NCI-H748 (cell line): Measurements from ENCODE around the gene RPL27A.
A peak's percentile ranks its signal among the peaks of the same experiment; 100 is the strongest.

Source experiments
- DNase-seq: peaks from one replicate; lab custom pipeline; 2025; ENCODE audit not compliant: unreplicated experiment; lab: John Stamatoyannopoulos, UW

RPL27A gene

DNA sequence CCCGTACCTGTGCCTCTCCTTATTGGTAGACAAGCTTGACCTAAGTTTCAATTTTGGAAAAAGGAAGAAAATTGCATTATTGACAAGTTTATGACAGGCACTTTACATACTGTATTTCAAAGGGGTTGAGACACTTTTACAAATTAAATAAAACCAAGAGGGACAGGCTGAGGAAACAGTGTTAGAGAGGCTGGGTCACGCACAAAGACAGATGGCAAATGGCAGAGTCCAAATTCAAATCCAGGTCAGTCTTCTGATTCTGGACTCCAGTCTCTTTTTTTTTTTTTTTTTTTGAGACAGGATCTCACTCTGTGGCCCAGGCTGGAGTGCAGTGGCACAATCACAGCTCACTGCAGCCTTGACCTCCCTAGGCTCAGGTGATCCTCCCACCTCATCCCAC, 10.2 kb upstream of the RPL27A start:
- no peak for DNase-seq

DNA sequence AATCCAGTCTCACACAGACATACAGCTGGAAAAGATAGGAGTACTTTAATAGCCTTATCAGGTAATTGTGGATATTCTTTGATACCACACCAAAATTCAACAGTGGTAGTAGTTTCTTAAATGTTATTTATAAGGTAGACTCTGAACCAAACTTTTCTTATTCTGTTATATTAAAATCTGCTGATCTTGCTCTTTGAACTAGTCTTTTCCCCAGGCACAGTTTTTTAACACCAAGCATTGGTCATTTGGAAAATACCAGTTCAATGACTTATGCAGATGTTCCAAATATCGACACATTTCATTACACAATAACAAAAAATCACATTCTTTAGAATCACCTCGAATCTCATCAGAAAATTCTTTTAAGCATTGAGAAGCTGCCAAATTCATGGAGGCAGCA, 7.7 kb upstream of the RPL27A start:
- DNase-seq: no peak

DNA sequence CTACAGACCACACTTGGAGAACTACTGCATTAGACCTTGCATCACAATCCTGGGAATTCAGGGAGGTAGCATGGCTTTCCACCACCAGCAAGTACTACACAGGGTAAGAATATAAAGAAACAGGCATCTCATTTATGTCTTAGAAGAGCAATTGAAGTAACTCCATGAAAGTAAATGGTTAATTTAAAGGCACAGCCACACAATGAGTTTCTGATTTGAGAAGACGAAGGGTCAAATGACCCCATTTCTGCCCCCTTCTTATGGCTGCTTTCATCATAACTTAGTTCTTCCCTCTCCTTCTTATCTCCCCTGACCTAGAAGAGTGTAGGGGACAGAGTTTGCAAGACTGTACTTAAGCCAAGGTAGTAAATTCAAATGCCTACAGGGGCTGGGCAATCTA, 6.1 kb upstream of the RPL27A start:
- no peak for DNase-seq

DNA sequence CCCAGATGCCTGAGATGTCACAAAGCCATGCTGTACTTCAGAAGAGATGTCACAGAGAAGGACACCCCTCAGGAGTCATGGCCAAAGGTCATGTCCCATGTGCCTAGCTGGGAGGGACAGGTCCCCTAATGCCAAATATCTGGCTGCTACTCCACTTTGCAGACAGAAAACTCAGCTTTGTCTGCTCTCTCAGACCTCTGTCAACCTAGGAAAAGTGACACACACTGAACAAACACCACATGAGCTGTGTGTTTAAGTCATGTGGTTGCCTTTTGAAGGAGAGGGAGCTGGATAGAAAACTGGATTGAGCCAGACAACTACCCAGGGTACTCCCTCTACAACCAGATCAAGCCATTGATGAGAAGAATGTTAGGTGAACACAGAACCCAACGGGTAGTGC, 3.6 kb upstream of the RPL27A start:
- DNase-seq: no peak

DNA sequence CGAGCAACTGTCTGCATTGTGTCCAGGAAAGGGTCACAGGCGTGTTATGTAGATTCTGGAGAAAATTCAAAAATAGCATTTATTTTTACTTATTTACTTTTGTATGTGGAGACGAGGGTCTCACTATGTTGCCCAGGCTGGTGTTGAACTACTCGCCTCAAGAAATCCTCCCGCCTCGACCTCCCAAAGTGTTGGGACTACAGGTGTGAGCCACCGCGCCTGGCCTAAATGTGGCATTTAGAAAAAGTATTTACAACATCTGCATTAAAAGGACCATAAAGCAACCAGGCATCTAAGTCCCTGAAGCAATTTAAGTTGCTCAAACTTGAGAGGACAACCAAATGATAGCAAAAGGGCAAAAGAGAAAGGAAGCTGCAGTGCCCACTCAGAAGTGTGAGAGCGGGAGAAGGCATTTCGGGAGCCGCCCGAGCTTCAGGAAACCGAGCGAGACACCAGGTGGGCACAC, 722 bp upstream of the RPL27A start:
- DNase-seq: no peak

DNA sequence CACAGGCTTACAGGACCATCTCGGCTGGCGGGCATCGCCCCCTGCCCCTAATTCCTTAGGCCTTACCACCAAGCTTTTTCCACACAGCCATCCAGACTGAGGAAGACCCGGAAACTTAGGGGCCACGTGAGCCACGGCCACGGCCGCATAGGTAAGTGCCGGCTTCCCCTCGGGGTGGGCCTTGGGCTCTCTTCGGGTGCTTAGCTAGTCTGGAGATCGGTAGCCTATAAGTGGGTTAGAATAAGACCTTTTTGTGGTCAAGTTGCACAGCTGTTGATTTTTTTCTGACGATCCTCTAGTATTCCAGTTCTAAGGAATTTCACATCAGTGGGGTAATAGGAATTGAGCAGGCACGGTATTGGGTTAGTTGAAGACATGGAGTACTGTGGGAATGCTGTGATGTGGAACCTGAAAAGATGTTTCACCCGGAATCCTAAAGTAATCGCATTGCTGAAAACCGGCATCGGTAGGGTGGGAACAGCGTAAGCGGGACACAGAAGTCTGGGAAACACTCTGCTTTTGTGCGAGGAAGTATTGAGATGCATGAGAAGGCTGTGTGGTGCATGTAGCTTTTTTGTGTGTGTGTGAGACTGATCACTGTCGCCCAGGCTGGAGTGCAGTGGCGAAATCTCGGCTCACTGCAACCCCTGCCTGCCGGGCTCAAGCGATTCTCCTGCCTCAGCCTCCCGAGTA, 669 bp downstream of the RPL27A start:
- DNase-seq: peak; percentile 55

DNA sequence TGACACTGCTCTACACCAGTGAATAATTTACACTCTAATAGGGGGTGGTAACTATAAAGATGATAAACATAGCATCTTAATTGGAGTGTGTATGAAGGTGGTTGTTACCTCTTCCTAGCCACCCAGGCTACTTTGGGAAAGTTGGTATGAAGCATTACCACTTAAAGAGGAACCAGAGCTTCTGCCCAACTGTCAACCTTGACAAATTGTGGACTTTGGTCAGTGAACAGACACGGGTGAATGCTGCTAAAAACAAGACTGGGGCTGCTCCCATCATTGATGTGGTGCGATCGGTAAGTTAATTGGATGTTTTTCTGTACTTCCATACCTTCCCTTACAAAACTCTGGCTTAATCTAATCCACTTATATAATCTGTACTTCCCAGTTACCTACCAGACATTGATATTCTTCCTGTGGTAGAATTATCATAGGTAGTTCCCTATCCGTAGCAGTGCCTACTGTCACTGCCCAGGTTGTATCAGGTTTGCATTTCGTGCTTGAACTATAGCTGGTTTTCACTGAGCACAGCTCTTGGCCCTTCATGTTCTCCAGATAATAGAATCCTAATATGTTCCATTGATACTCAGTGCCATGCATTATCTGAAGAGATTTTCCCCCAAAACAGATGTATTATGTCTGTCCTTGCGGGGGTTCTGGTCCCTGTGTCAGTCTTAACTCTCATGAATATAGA, 2.2 kb downstream of the RPL27A start:
- no peak for DNase-seq

DNA sequence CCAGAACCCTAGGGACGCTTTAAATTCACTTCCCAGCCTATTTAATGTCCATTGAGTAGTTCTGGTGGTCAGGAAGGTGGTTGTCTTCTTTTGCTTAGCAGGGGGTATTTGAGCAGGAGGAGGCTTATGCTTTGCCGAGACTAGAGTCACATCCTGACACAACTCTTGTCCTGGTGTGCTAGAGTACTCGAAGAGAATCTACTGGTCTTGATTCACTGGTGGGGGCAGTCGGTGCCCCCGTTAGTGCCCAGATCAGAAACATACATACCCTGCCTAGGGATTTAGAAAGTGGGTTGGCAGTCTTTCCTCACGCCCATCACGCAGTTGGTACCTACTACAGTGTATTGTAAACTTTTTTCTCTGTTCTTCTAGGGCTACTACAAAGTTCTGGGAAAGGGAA, 2.7 kb downstream of the RPL27A start:
- no peak for DNase-seq

DNA sequence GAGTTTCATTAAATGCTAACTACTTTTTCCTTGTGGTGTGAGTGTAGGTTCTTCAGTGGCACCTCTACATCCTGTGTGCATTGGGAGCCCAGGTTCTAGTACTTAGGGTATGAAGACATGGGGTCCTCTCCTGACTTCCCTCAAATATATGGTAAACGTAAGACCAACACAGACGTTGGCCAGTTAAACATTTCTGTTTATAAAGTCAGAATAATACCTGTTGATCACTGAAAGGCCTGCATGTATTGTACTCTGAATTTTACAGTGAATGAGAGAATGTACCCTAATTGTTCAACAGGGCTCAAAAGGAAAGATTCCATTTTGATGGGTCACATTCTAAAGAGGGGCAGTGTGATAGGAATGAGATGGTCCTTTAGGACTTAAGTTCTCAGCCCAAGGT, 3.2 kb downstream of the RPL27A start:
- DNase-seq: no peak

DNA sequence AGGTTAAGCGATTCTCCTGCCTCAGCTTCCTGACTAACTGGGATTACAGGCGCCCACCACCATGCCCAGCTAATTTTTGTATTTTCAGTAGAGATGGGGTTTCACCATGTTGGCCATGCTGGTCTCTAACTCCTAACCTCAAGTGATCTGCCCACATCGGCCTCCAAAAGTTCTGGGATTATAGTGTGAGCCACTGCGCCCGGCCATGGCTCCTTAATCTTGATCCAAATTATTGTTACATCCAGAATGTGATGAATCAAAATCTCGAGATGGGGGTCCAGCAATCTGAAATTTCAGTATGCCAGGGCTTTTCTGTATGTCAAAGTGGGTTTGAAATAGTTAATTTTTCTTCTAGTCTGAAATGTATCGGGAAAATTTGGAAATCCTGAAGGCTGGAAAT, 3.7 kb downstream of the RPL27A start:
- no peak for DNase-seq

DNA sequence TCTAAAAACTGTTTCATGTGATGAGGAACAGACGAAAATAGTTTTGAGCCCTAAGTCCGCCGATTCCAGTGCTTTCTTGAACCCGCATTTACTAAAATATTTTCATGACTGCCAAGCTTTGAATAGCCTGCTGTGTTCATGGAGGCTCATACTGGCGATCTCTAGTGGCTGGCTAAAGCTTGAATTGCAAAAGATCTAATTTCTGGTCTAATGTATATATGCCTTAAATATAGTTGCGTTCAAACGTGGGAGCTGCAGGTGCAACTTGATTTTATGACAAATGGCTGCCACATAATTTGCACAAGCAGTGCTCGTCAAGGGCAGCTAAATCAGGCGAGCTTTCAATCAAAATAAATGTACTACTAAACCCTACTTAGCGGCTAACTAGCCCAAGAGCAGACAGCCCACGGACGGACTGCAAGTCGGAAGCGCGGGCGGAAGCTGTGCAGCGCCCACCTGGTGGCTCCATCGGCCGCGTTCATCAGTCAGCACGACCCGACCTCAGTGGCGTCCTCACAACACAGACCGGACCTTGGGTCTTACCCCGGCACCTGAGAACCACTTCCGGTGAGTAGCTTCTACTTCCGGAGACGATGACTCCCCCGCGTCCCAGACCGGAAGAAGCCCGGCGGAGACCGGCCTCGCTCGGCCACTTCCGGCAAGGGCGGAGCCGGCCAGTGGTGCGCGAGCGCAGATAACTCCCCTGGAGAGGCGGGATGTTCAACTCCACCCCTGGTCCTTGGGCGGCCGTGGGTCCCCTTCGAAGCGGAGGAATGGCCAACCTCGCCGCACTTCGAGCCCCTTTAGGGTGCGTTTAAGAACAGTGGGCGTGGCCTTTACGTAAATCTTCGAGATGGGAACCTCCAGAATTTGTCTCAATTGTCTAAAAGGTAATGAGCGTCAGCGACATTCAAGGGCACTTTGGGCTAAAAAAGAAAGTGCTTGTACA, 6.1 kb downstream of the RPL27A start:
- DNase-seq: peak; percentile 99

DNA sequence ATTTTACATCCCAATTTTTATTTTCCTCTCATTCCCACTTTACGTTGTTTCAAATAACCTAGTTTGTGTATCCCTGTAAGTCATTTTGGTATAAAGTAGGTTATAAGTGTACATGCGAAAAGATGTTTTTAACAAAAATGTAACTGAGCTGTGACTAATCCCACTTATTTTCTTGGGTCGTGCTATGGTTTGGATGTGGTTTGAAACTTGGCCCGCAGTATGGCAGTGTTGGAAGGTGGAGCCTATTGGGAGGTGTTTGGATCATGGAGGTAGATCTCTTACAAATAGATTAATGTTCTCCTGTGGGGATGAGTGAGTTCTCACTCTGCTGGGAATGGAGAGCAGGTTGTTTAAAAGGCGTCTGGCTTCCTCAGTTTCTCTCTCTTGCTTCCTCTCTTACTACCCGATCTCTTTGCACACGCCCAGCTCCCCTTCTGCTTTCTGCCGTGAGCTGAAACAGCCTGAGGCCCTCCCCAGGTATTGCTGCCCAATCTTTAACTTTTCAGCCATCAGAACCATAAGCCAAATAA, 7.2 kb downstream of the RPL27A start:
- DNase-seq: no peak

DNA sequence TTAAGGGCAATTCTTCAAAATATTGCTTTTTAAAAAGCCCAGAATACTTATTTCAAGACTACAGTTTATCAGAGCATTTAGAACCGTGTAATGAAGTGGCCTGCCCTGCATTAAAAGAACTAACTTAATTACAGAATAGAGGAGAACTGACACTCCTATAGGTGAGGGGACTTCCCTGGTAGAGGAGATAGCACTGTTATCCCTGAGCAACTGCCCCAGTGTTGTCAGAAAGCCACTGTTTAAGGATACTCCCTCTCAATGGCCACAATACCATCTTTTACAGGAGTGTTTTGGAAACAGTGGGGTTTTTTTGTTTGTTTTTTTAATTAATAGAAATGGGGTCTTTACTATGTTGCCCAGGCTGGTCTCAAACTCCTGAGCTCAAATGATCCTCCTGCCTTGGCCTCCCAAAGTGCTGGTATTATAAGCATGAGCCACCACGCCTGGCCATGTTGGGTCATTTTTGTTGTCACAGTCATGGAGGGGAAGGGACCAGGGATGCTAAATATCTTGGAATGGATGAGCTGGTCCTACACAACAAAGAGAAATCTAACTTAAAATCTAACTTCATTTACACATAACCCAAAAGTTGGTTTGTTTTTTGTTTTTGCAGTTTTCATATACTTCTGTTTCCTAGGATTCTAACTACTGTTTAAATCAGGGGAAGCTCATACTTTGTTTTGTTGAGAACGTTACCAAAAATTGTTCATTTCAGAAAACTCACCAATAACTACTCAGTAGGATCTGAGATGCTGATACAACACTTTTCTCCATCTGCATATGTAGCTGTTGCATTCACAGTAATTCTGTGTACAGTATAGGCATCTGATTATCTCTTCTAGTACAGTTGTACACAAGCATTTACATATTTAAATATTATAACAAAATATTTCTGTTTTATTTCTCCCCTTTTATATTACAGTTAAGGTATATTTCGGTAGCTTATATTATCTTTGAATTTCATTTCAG, 8.1 kb downstream of the RPL27A start:
- no peak for DNase-seq

DNA sequence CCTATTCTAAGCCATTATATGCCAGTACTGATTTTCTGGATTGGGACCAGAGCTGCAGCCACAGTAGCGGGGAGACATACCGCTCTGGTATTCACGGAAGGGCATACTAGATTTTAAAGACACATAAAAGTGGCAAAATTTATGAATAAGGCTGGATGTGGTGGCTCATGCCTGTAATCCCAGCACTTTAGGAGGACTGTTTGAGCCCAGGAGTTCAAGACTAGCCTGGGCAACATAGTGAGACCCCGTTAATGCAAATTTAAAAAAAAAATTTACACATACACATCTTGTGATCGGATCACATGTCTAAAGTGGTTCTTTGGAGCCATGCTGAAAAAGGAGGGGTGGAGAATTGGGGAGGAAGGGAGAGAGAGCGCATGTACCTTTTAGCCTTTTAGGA, 9.0 kb downstream of the RPL27A start:
- DNase-seq: no peak

DNA sequence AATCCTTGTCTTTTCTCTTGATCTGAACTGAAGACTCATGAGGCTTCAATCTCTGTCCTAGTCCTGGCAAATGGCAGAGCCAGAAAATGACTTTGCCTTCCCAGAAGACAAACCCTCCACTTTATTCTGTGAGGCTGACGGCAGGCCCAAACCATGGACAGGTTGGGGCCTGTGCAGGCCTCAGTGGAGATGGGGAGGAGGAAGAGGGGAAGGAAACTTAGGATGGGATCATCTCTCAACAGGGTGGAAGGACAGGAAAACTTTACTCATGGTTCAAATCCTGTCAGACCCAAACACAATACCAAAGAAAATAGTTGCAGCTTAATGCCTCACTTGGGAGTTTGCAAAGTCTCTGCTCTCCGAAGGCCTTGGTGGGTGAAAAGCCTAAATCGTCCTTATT, 9.8 kb downstream of the RPL27A start:
- no peak for DNase-seq

DNA sequence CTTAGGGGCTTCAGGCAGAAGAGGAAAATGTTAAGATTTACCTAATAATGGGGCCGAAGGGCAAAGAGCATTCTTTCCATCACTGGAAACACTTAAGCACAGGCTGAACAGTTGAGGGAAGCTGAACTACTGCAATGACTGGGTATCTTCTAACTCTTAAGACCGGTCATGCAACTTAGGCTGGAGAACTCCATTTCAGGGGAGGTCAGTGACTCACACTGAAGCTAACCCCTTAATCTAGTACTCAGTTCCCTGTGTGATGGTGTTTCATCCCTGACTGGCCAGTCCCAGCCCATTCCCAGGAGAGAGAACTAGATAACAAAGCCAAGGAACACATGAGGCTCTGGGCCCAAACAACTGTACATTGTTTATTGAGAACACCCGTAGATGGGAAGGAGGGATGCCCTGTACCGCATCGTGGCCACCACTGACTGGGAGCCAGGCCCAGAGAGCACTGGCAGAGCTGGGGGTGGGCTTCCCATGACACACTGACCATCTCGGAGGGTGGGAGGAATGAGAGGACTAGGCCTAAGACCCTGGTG, 10.5 kb downstream of the RPL27A start:
- no peak for DNase-seq

DNA sequence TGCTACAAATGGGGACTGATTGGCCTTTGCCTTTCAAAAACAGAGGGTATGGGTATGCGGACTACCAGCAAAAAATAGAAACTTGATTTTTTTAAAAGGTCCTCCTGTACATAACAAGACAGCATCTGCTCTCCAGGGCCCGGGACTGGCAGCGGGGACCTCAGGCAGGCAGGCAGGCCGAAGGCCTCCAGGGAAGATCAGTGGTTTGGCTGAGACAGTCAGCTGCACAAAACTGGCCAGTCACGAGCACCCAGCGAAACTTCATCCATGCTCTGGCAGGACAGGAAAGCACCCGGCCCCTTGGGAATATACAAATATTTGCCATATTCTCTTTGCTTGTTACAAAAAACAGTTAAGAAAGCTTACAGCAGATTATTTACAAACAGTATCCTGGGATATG, 11.0 kb downstream of the RPL27A start:
- no peak for DNase-seq

DNA sequence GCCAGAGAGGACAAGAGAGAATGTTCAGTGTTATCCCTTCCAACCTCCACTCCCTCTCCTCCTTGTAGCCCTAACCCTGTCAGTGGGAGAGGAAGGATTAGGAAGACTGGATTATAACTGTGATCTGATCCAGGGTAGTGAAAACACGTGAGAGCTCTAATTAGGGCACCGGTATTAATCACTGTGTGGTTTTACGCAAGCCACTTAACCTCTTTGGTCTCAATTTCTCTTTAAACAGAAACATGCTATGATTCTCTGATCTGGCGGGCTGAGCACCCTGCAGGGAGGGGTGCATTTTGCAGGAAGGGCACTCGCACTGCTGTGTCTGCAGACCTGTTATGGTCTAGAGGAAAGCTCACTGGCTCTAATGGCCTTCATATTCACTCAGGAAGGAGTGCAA, 11.5 kb downstream of the RPL27A start:
- no peak for DNase-seq

DNA sequence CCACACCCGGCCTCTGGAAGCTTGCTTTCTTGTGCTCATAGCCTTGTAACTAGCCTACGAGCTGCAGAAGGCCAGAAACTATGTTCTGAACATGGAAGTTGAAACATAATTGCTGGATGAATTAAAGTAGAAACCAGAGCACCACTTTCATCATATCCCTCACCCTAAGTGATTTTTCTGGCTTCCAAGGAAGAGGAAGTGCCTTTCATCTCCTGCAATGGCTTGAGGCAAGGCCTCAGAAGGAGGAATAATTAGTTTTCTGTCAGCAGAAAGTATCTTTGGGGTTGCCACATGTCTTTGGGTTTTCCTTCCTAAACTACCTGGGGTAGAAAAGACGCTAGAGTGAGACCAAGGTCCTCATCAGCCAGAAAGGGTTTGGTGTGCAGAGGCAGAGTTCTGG, 14.5 kb downstream of the RPL27A start:
- DNase-seq: no peak

DNA sequence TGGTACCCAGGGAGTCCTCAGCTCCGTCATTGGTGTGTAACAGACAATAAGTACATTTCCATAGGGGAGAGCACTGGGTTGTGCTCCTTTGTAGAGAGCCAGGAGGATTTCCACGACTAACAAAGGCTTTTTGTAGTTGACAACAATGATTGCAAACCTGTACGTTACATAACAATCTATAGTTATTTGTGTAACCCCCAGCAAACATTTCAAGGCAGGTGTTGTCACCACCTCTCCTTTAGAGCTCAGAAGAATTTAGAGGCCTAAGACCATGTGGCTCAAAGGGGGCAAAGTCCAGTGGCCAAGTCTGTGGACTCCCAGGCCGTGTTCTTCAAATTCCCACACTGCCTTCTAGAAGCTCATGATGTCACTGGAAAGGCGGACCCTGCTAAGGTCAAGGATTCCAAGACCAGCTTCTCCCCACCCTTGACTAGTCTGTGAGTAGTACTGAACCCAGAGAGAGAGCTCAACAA, 15.8 kb downstream of the RPL27A start:
- DNase-seq: no peak
